Epithelial cell of umbilical artery (primary cell): Measurements from ENCODE around the gene LRRC37A2. TPM values are rescaled to one million over a fixed set of nuclear protein-coding genes. Genes with fewer than 3 reads are reported as not detected.

ENCODE experiments used
- total RNA-seq: library from RNA; depleted of rRNA; stranded (reverse); fragments of >200 nt; gene quantifications from 2 replicates; pipeline ENCODE4 v1.2.3, GENCODE V29; 2014

The LRRC37A2 gene
- 1.6 and 3.8 TPM in 2 replicates for total RNA-seq

DNA sequence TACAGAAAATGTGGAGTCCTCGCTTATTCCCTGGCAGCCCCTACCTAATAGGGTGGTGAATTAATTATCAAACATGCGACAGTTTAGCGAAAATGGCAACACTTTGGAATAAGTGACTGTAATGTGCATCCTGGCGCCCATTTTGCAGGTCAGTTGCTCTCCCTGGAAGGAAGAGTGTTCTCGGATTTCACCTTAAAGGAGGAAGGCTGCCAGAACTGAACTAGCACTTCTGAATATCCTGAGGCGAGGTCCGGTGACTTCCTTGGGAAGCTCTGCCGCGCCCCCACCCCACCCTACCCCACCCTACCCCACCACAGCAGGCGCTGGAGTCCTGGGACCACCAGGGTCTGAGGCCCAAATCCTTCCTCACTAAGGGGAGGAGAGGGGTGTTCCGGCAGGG lies at the start of gene LRRC37A2:
LRRC37A2 (plus strand) TSS at position 301 of the 400 bp plus-strand sequence. CDS start 245 bp downstream, outside the sequence.

GRCh38 chr17:46579083-46580075 lies 67.1 kb downstream of the LRRC37A2 start, which contains the start of gene ARL17A:
Gene ARL17A, minus strand, starts transcription at chr17:46579691. Its CDS starts 3,369 bp downstream, at chr17:46576322.

DNA sequence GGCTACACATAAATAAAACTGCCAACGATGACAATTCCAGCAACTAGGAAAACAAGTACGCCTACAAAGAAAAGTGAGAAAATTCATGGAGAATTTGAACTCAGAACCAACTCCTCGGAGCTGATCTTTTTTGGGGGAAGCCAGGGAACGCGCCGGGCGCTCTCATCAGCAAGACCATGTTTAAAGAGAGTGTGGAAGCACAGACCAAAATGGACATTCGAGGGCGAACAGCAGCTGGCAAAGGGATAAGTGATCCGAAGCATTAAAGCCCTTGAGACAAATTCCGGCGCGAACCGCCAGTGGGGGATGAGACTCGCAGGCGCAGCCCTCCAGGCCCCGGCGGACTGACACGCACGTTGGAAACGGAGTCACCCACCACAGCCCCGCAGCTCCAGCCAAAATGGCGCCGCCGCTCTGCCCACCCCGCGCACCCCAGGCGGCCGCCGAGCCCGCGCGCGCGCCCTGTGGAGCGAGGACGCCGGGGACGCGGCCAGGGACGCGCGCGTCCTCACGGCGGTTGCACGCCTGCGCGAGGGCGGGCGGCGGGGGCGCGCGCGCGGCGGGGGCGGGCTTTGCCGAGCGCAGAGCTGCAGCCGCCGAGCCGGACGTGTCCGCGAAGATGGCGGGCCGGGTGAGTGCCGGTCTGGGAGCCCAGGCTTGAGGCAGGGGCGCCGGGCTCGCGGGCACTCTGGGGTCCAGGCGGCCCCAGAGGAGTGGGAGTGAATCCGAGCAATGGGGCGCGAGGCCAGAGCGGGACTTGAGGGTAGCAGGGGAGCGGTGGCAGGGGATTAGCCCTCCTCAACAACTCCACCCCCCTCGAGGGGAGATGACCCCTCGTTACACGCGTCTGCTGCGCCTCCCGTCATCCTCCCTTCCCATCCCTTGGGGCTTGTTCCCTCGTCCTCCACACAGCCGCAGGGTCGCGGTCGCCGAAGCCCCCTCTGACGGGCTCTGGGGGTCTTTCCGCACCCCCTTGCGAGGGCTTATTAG lies 78.2 kb downstream of the LRRC37A2 start, which contains the start of gene NSF:
NSF (plus strand) TSS at position 513 of the 990 bp plus-strand sequence; CDS start at position 620, 107 bp downstream.

Other genes starting within 250 kb of the LRRC37A2 start
- gene LRRC37A, start 217.3 kb upstream of the LRRC37A2 start, total RNA-seq, result 1.1 and 1.6 TPM in 2 replicates
- gene ARL17B, start 150.7 kb upstream of the LRRC37A2 start, total RNA-seq, result 4.5 and 9.1 TPM in 2 replicates
- gene ARL17A, start 67.2 kb downstream of the LRRC37A2 start, total RNA-seq, result 0.97 and 2.0 TPM in 2 replicates
- 38.0 and 45.0 TPM in 2 replicates for gene NSF, start 78.2 kb downstream of the LRRC37A2 start, total RNA-seq